Measurements from ENCODE around the gene PLA2G12A. TPM values are rescaled to one million over a fixed set of nuclear protein-coding genes. Genes with fewer than 3 reads are reported as not detected.

Gene PLA2G12A
- total RNA-seq, 1 experiment from 2014 or later: 47.3 TPM

DNA sequence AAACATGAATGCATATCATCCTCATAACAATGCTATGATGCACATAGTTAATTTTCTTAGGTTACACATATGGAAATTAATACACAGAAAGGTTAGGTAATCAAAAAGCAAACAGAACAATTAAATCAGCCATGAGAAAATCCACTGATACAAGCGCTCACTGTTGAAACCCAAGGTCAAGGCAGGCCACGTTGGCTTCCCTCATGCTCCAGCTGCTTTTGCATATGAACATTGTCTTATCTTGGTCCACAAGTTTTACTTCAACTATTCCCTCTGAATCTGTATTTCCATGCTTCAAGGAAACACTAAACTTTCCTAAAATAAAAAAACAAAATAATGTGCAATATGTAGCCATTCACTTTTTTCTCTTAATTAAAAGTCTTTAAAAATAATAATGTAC, 34.5 kb upstream of the PLA2G12A start:
- H3K23me2 ChIP-seq (ENCODE audit: insufficient read length, low read depth, low read length, poor library complexity, severe bottlenecking): no peaks in the 10 kb centered on the region
- no peak overlapping the region for H3K4ac ChIP-seq (ENCODE audit: low read depth, low read length)
- no CpG with 5 or more reads among the region's 2 CpGs for WGBS (ENCODE audit: extremely low coverage, insufficient read length, low lambda C conversion rate)
- no peaks in the 10 kb centered on the region for H3K4me1 ChIP-seq (ENCODE audit: insufficient read depth, low read length)
- no peak overlapping the region for H3K14ac ChIP-seq (ENCODE audit: insufficient read depth, low read length)
- no peaks in the 10 kb centered on the region for H3K79me1 ChIP-seq (ENCODE audit: insufficient read depth, low read depth, low read length, poor library complexity, severe bottlenecking)
- H4K5ac ChIP-seq (ENCODE audit: insufficient read length, low read depth, low read length): no peak overlapping the region
- no peak overlapping the region for H2BK5ac ChIP-seq (ENCODE audit: insufficient read length, low read length)
- no peak overlapping the region for H3K4me3 Mint-ChIP-seq
- H3K27ac Mint-ChIP-seq: no peak overlapping the region
- peaks cover 0 to 5% of the 10 kb centered on the region in 2 experiments; a peak in 2 of 4 replicates for H3K4me1 Mint-ChIP-seq
- no peak overlapping the region for H4K8ac ChIP-seq (replicated peaks; ENCODE audit: insufficient read length, low read depth, low read length)
- no peak overlapping the region for H2AFZ ChIP-seq (ENCODE audit: low read length)
- no peak overlapping the region for H3K23ac ChIP-seq (ENCODE audit: insufficient read length, low read depth, low read length)
- H2BK12ac ChIP-seq (ENCODE audit: insufficient read length, low read depth, low read length): no peak overlapping the region
- H2BK20ac ChIP-seq (ENCODE audit: low read depth, low read length, poor library complexity, severe bottlenecking): no peak overlapping the region
- no peak for TF ChIP-seq CTCF (conservative IDR thresholded peaks at IDR 0.05)
- no peak overlapping the region for H3K56ac ChIP-seq (ENCODE audit: insufficient read length, low read depth, low read length)
- H2BK15ac ChIP-seq (ENCODE audit: low read depth, low read length): no peak overlapping the region
- no peak overlapping the region for H3K27ac ChIP-seq (ENCODE audit: insufficient read length, low read depth, low read length)
- H3T11ph ChIP-seq (ENCODE audit: low read length): no peak overlapping the region
- no peak overlapping the region for H3K18ac ChIP-seq (ENCODE audit: insufficient read length, low read depth, low read length)
- no peaks in the 10 kb centered on the region for H3K9me3 ChIP-seq (ENCODE audit: control insufficient read depth, low read depth, low read length)
- H4K91ac ChIP-seq (ENCODE audit: insufficient read length, low read depth, low read length): no peak overlapping the region
- H4K20me1 ChIP-seq (ENCODE audit: control insufficient read depth, insufficient read depth, insufficient read length): no peaks in the 10 kb centered on the region
- H3K79me2 ChIP-seq (ENCODE audit: insufficient read depth, low read length): no peaks in the 10 kb centered on the region
- H3K27me3 ChIP-seq (ENCODE audit: insufficient read depth, low read length): no peaks in the 10 kb centered on the region
- no peak overlapping the region for H3K4me2 ChIP-seq (ENCODE audit: insufficient read depth, insufficient read length, low read length)
- no peak overlapping the region for H3K9ac ChIP-seq (ENCODE audit: extremely low read depth, insufficient read length, low read length)
- H2BK120ac ChIP-seq (ENCODE audit: low read depth, low read length, poor library complexity, severe bottlenecking): no peak overlapping the region
- no peaks in the 10 kb centered on the region for H3K9me3 Mint-ChIP-seq
- H3K27me3 Mint-ChIP-seq (ENCODE audit: low read depth): peaks cover 5% of the 10 kb centered on the region
- H3K36me3 Mint-ChIP-seq (ENCODE audit: insufficient read depth in 1 of 3, low read depth in 3 of 3): no peaks in the 10 kb centered on the region
- H2AK5ac ChIP-seq (ENCODE audit: insufficient read length, low read length): no peak overlapping the region
- DNase-seq: no peak

All from H9 (cell line).